ENCODE data around the gene DTD1. TPM values are rescaled to one million over a fixed set of nuclear protein-coding genes. Genes with fewer than 3 reads are reported as not detected.

The DTD1 gene

GRCh38 chr20:18815194-18815942, 227.5 kb downstream of the DTD1 start:
- no peaks in the 10 kb centered on the region for H3K36me3 ChIP-seq (ENCODE audit: control insufficient read depth, insufficient read depth, low read length)
- H3K23ac ChIP-seq (ENCODE audit: low read length): no peak overlapping the region
- H3K4ac ChIP-seq (ENCODE audit: low read depth, low read length): no peak overlapping the region
- no peak overlapping the region for H2BK15ac ChIP-seq (replicated peaks; ENCODE audit: low read depth)
- H4K8ac ChIP-seq (ENCODE audit: low read depth, low read length): no peak overlapping the region
- no peak overlapping the region for H3K27ac ChIP-seq (ENCODE audit: low read depth, low read length)
- no peak for DNase-seq
- H2BK5ac ChIP-seq (ENCODE audit: low read length): no peak overlapping the region
- H2BK120ac ChIP-seq (ENCODE audit: low read depth, low read length): no peak overlapping the region
- no peak overlapping the region for H3K9ac ChIP-seq (ENCODE audit: low read length)
- no peak overlapping the region for H3K56ac ChIP-seq (ENCODE audit: low read length)
- H3K18ac ChIP-seq (ENCODE audit: low read length): no peak overlapping the region
- no peaks in the 10 kb centered on the region for H3K4me1 ChIP-seq (ENCODE audit: control insufficient read depth, low read depth, low read length)
- H2AK5ac ChIP-seq (ENCODE audit: low read length): no peak overlapping the region
- H4K5ac ChIP-seq (ENCODE audit: low read length): no peak overlapping the region
- H3K4me2 ChIP-seq (ENCODE audit: low read length): no peak overlapping the region
- WGBS (ENCODE audit: extremely low coverage, insufficient coverage, low lambda C conversion rate): no CpG with 5 or more reads among the region's 6 CpGs
- H3K79me1 ChIP-seq (ENCODE audit: low read length): no peaks in the 10 kb centered on the region
- no peaks in the 10 kb centered on the region for H3K79me2 ChIP-seq (ENCODE audit: control insufficient read depth, insufficient read depth, low read length)
- no peaks in the 10 kb centered on the region for H3K27me3 ChIP-seq (ENCODE audit: insufficient read depth, low read length, poor library complexity)
- no peak overlapping the region for H3K4me3 ChIP-seq (ENCODE audit: low read length)

Small RNAs within 50 kb of the gene (small RNA-seq; reads per million reads assigned to genes)
- gene RN7SL638P (ENCODE audit: insufficient read depth) (not detected), gene RNU6ATAC34P (ENCODE audit: insufficient read depth) (not detected)

Measured in mesendoderm (in vitro differentiated cells).